AG09309 (cell line): ENCODE measurements around the gene TBC1D17.

Experiments
- DNase-seq: peaks from one replicate; pipeline ENCODE4 v3.0.0-alpha.2; 2010; ENCODE audit warnings: low read depth
- H3K4me3 ChIP-seq: 2 replicates; pipeline ENCODE4 v1.5.1; 2011; ENCODE audit warnings: mild to moderate bottlenecking, low read depth, low read length, moderate library complexity; ENCODE audit not compliant: control insufficient read depth
- TF ChIP-seq, protein P1 (sequence below): IDR thresholded peaks from 2 replicates; pipeline ENCODE4 v1.5.1; 2011; ENCODE audit warnings: mild to moderate bottlenecking, low read depth, low read length, inconsistent platforms; ENCODE audit not compliant: insufficient read depth, control insufficient read depth; ENCODE audit errors: missing control alignments

Gene TBC1D17

GRCh38 chr19:49927526-49928264 is 50.2 kb downstream of the TBC1D17 start:
- no peak for DNase-seq
- H3K4me3 ChIP-seq, result no peak overlapping the region
- TF ChIP-seq, protein P1, sequence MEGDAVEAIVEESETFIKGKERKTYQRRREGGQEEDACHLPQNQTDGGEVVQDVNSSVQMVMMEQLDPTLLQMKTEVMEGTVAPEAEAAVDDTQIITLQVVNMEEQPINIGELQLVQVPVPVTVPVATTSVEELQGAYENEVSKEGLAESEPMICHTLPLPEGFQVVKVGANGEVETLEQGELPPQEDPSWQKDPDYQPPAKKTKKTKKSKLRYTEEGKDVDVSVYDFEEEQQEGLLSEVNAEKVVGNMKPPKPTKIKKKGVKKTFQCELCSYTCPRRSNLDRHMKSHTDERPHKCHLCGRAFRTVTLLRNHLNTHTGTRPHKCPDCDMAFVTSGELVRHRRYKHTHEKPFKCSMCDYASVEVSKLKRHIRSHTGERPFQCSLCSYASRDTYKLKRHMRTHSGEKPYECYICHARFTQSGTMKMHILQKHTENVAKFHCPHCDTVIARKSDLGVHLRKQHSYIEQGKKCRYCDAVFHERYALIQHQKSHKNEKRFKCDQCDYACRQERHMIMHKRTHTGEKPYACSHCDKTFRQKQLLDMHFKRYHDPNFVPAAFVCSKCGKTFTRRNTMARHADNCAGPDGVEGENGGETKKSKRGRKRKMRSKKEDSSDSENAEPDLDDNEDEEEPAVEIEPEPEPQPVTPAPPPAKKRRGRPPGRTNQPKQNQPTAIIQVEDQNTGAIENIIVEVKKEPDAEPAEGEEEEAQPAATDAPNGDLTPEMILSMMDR, result no peak

DNA sequence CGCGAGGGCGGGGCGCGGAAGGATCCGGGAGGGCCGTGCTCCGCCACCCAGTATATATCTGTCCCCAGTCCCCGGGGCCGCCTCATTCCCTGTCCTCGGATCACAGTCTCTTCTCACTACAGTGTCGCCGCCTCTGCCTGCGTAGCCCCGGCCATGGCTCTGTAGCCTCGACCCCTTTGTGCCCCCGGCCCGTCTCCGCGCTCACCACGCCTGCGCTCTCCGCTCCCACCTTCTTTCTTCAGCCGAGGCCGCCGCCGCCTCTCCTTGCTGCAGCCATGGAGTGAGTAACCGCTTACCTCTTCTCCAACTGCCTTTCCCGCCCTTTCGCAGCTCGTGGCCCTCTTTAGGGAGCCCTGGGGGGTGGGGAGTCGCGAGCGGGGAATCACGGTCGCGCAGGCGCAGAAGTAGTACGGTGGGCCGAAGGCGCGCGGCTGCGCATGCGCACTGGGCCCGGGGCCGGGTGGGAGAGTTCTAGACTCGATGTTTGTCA is 51.7 kb downstream of the TBC1D17 start, which contains the start of the genes ATF5 and NUP62:
TSS of gene ATF5 (plus strand) at position 85 of the 490 bp plus-strand sequence. CDS start 1,646 bp downstream, outside the sequence.
TSS of gene NUP62 (minus strand) at position 384 of the 490 bp plus-strand sequence. CDS start 19,697 bp downstream, outside the sequence.
- peak within 1 kb of the TSS; percentile 98 for H3K4me3 ChIP-seq
- TF ChIP-seq, protein P1, result no peak
- DNase-seq, result peak; percentile 27

DNA sequence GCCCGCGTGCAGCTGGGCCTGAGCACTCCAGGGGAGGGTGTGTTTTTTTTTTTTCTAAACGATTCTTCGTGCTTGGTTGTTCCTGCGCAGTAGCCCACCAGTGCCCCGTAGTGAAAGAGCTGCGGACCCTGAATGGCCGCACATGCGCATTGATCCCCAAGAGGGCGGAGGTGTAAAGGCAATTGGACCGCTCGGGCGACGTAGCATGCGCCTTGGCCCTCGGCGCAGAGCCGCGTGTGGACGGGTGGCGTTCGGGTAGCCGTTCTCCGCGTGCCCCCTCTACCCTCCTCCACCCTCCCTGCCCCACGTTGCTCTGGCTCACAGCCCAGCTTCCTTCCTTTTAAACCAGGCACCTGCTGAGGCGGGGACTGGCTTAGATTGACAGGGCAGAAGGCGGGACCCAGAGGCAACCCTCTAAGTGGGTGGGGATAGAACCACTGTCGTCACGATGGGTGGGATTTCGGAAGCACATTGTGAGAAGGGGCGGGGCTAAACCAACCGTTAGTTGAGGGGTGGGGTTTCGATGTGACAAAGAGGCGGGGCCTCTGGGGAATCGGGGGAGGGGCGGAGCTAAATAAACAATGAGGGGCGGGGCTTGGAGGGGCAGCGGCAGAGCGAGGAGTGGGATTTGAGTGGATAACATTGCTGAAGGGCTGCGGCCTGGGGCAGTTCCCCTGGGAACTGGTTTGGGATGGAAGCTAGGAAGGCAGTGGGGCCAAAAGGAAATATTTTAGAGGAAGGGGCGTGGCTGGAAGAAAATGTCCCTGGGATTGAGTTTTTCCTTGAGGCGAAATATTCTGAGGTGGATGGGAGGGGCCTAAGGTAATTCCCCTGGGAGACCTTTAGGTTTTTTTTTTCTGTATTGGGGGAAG is 52.3 kb downstream of the TBC1D17 start:
- DNase-seq, result peak; percentile 86
- TF ChIP-seq, protein P1, result peak; percentile 0

DNA sequence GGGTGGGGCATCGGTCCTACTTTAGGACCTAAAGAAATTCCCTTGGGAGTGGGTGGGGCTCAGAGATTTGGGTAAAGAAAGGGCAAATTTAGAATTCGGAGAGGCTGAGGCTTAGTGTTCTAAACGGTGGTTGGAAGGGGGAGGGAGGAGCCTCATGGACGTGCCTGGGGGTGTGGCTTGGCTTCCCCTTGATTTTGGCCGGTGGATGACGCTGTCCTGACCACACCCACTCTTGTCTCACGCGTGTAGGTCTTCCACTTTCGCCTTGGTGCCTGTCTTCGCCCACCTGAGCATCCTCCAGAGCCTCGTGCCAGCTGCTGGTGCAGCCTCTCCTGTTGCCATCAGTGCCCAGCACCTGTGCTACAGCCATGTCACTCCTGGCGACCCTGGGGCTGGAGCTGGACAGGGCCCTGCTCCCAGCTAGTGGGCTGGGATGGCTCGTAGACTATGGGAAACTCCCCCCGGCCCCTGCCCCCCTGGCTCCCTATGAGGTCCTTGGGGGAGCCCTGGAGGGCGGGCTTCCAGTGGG is 53.0 kb downstream of the TBC1D17 start:
- no peak overlapping the region for H3K4me3 ChIP-seq
- DNase-seq, result no peak

More for the DNA sequence above, 52.3 kb downstream of the TBC1D17 start:
- H3K4me3 ChIP-seq, result peak overlapping the region; percentile 98

GRCh38 chr19:49931293-49932040 is 54.0 kb downstream of the TBC1D17 start:
- TF ChIP-seq, protein P1, result no peak
- DNase-seq, result no peak
- no peak overlapping the region for H3K4me3 ChIP-seq

More for the DNA sequence above, 53.0 kb downstream of the TBC1D17 start:
- TF ChIP-seq, protein P1, result no peak

- TF ChIP-seq, protein P1, result no peak
- H3K4me3 ChIP-seq, result no peak overlapping the region
- DNase-seq, result no peak
Observed at GRCh38 chr19:49932041-49932451, 54.5 kb downstream of the TBC1D17 start.
